HCT116 (cell line): ENCODE data around the gene PPTC7. TPM values are rescaled to one million over a fixed set of nuclear protein-coding genes. Genes with fewer than 3 reads are reported as not detected.

ENCODE experiments used
- ATAC-seq: fragments of 200-7000 bp; cut with Tn5 transposase; 2 replicates; pipeline ENCODE4 v1.9.1; 2020; ENCODE audit warnings: mild to moderate bottlenecking, moderate library complexity
- BruUV-seq: library from RNA; stranded (reverse); fragments of 400-500 nt; replicated peaks from 2 replicates; lab custom pipeline; 2021; lab: Mats Ljungman, UMichigan
- CTCF ChIA-PET: fragments of 300-600 bp; sonication (Branson Sonifier 250); formaldehyde crosslinking; loops from one replicate; lab custom pipeline; 2021; ENCODE audit warnings: antibody characterized with exemption; lab: Charles Lee
- POLR2A ChIA-PET: fragments of 300-600, 350-600 bp; sonication (Branson Sonifier 250); formaldehyde crosslinking; loops from one replicate; lab custom pipeline; 2021; ENCODE audit warnings: antibody characterized with exemption; lab: Charles Lee
- RAD21 ChIA-PET, 2 experiments: fragments of 300-600 bp; sonication (Branson Sonifier 250); formaldehyde crosslinking; loops; one replicate each; lab custom pipeline; 2023; ENCODE audit warnings: low total read pairs in 2 of 2; ENCODE audit not compliant: uncharacterized antibody in 2 of 2, unreplicated experiment in 2 of 2, low non-redundant PET in 1 of 2; lab: Charles Lee
- DNase-seq: peaks from one replicate; pipeline ENCODE4 v3.0.0-alpha.2; 2010; ENCODE audit warnings: low read depth, low spot score
- H2AFZ ChIP-seq: fragments of 200-600 bp; shearing (Covaris generic), sonication (generic); 2 replicates; pipeline ENCODE4 v1.6.1; 2017; ENCODE audit warnings: low read depth, mixed run types, mixed read lengths, antibody characterized with exemption, low read length; ENCODE audit not compliant: poor library complexity, severe bottlenecking
- H3K27ac ChIP-seq: 2 replicates; pipeline ENCODE4 v1.5.1; 2012; ENCODE audit warnings: low read depth, low read length
- H3K27me3 ChIP-seq: fragments of 200-600 bp; sonication (generic); 2 replicates; pipeline ENCODE4 v1.6.1; 2016; ENCODE audit warnings: mixed run types, low read length, mixed read lengths; ENCODE audit not compliant: insufficient read depth
- H3K36me3 ChIP-seq, 2 experiments: fragments of 200-500 bp in 1 of 2; fragments of 200-600 bp in 1 of 2; sonication (Bioruptor generic) in 1 of 2; sonication (generic) in 1 of 2; 2 replicates each; pipeline versions ENCODE4 v1.5.1 to v1.6.1; 2014 to 2016; ENCODE audit warnings: low read length in 2 of 2, inconsistent platforms in 1 of 2, mixed read lengths in 1 of 2, mixed run types in 1 of 2; ENCODE audit not compliant: insufficient read depth in 2 of 2, control insufficient read depth in 1 of 2
- H3K4me1 ChIP-seq, 2 experiments: fragments of 200-600 bp in 1 of 2; sonication (generic) in 1 of 2; 2 replicates each; pipeline versions ENCODE4 v1.5.1 to v1.6.1; 2012 to 2017; ENCODE audit warnings: low read length in 2 of 2, inconsistent platforms in 1 of 2, mild to moderate bottlenecking in 1 of 2, mixed read lengths in 1 of 2, mixed run types in 1 of 2, moderate library complexity in 1 of 2; ENCODE audit not compliant: insufficient read depth in 2 of 2, control insufficient read depth in 1 of 2
- H3K4me2 ChIP-seq: fragments of 200-600 bp; sonication (generic); 2 replicates; pipeline ENCODE4 v1.6.1; 2017; ENCODE audit warnings: mixed run types, low read length, mixed read lengths
- H3K4me3 ChIP-seq, 2 experiments: fragments of 200-600 bp in 1 of 2; sonication (generic) in 1 of 2; replicated peaks in 1 of 2; 2 replicates each; pipeline ENCODE4 v1.5.1; 2011 to 2016; ENCODE audit warnings: low read length in 2 of 2, control low read depth in 1 of 2, low read depth in 1 of 2, mild to moderate bottlenecking in 1 of 2, mixed read lengths in 1 of 2, mixed run types in 1 of 2
- H3K79me2 ChIP-seq: fragments of 200-600 bp; sonication (generic); 2 replicates; pipeline ENCODE4 v1.6.1; 2017; ENCODE audit warnings: mild to moderate bottlenecking, mixed run types, low read length, moderate library complexity, mixed read lengths; ENCODE audit not compliant: insufficient read depth
- H3K9ac ChIP-seq: fragments of 200-600 bp; sonication (generic); 2 replicates; pipeline ENCODE4 v1.6.1; 2016; ENCODE audit warnings: low read length, mixed read lengths
- H3K9me2 ChIP-seq: fragments of 200-600 bp; sonication (generic), shearing (Covaris generic); 2 replicates; pipeline ENCODE4 v1.6.1; 2017; ENCODE audit warnings: mixed run types, mild to moderate bottlenecking, moderate library complexity; ENCODE audit not compliant: insufficient read depth
- H3K9me3 ChIP-seq, 2 experiments: fragments of 200-500 bp in 1 of 2; fragments of 200-600 bp in 1 of 2; sonication (Bioruptor generic) in 1 of 2; sonication (generic) in 1 of 2; 2 replicates each; pipeline ENCODE4 v1.6.1; 2014 to 2017; ENCODE audit warnings: low read length in 2 of 2, mixed read lengths in 2 of 2, inconsistent platforms in 1 of 2, low read depth in 1 of 2, mild to moderate bottlenecking in 1 of 2, mixed run types in 1 of 2, moderate library complexity in 1 of 2; ENCODE audit not compliant: control insufficient read depth in 1 of 2, insufficient read depth in 1 of 2
- H4K20me1 ChIP-seq: fragments of 200-600 bp; sonication (generic), shearing (Covaris generic); 2 replicates; pipeline ENCODE4 v1.6.1; 2017; ENCODE audit warnings: mixed run types, mild to moderate bottlenecking, moderate library complexity; ENCODE audit not compliant: insufficient read depth
- CEBPB ChIP-seq: IDR thresholded peaks from 2 replicates; pipeline ENCODE4 v1.6.1; 2012; ENCODE audit warnings: low read depth
- EZH2 ChIP-seq: fragments of 200-600 bp; sonication (generic); IDR thresholded peaks from 2 replicates; pipeline ENCODE4 v1.6.1; 2017; ENCODE audit warnings: antibody characterized with exemption, mixed run types
- FOSL1 ChIP-seq: IDR thresholded peaks from 2 replicates; pipeline ENCODE4 v1.6.1; 2012; ENCODE audit warnings: low read depth
- MAX ChIP-seq: IDR thresholded peaks from 2 replicates; pipeline ENCODE4 v1.6.1; 2012
- REST ChIP-seq: IDR thresholded peaks from 2 replicates; pipeline ENCODE4 v1.6.1; 2012; ENCODE audit warnings: low read depth
- SP1 ChIP-seq: IDR thresholded peaks from 2 replicates; pipeline ENCODE4 v1.6.1; 2012; ENCODE audit warnings: low read depth
- TCF7L2 ChIP-seq: IDR thresholded peaks from 2 replicates; pipeline ENCODE4 v1.7.0; 2011; ENCODE audit warnings: borderline replicate concordance, inconsistent platforms; ENCODE audit not compliant: insufficient read depth, insufficient read length; ENCODE audit errors: extremely low read depth
- YY1 ChIP-seq: IDR thresholded peaks from 2 replicates; pipeline ENCODE4 v1.6.1; 2011; ENCODE audit warnings: low read length, low read depth, moderate library complexity, mild to moderate bottlenecking; ENCODE audit not compliant: insufficient replicate concordance; ENCODE audit errors: extremely low read depth
- ZFX ChIP-seq: fragments of 450-650 bp; IDR thresholded peaks from 2 replicates; pipeline ENCODE4 v1.6.1; 2017
- ZNF274 ChIP-seq: fragments of 200-500 bp; sonication (Bioruptor generic); IDR thresholded peaks from 2 replicates; pipeline ENCODE4 v1.6.1; 2014; ENCODE audit warnings: mild to moderate bottlenecking, low read depth, low read length, inconsistent platforms
- intact Hi-C: fragments of 100-400 bp; cut with micrococcal nuclease; formaldehyde crosslinking; loops from 2 replicates; pipeline ENCODE4 v1.10.0; 2022
- total RNA-seq: library from RNA; stranded (reverse); gene quantifications from one replicate; pipeline ENCODE4 v1.2.1, GENCODE V29; 2021; ENCODE audit not compliant: unreplicated experiment

PPTC7 gene
- total RNA-seq, 1 experiment from 2014 or later = 25.2 TPM

- TF ChIP-seq REST (no peak), CEBPB (no peak), YY1 (no peak), FOSL1 (no peak), ZFX (no peak), EZH2 (no peak), TCF7L2 (no peak), MAX (no peak), SP1 (no peak)
- TF ChIP-seq, all 23 proteins: peak for 0
Observed at GRCh38 chr12:110543965-110544364, 39.2 kb downstream of the PPTC7 start (continued).

GRCh38 chr12:110543252-110543959 lies 39.7 kb downstream of the PPTC7 start:
- ChIA-PET CTCF (no interaction called here), RAD21 (no interaction called here), POLR2A (interaction anchor here (0.5 kb wide), 1 partner anchor 63 kb away, joined by 5 read pairs; no protein-coding TSS in a partner anchor)
- Histone ChIP-seq H3K4me1 (peaks cover 0 to 6% of the 10 kb centered on the region in 2 experiments; a peak in 1 of 4 replicates), H3K4me3 (no peak overlapping the region), H3K9ac (no peak overlapping the region), H2AFZ (no peak overlapping the region), H3K27ac (no peak overlapping the region), H3K36me3 (peaks cover 3 to 9% of the 10 kb centered on the region in 2 experiments; a peak in 2 of 4 replicates), H4K20me1 (no peaks in the 10 kb centered on the region), H3K79me2 (peaks cover 56% of the 10 kb centered on the region), H3K9me3 (no peaks in the 10 kb centered on the region), H3K27me3 (no peaks in the 10 kb centered on the region), H3K4me2 (no peak overlapping the region), H3K9me2 (no peaks in the 10 kb centered on the region)
- TF ChIP-seq TCF7L2 (no peak), ZFX (no peak), EZH2 (no peak), REST (no peak), YY1 (no peak), ZNF274 (no peak)
- intact Hi-C loops = no loop called here
- BruUV-seq = no TSS peak
- no peak for DNase-seq
- ATAC-seq = no peak
